GM13977 (cell line): ENCODE data around the gene MAP10.

ENCODE experiments used
- DNase-seq: peaks from one replicate; pipeline ENCODE4 v3.0.0; 2012; ENCODE audit warnings: low spot score
- CTCF ChIP-seq: IDR thresholded peaks from 2 replicates; pipeline ENCODE4 v1.5.1; 2012; ENCODE audit warnings: mild to moderate bottlenecking, control low read depth; ENCODE audit not compliant: insufficient read depth; ENCODE audit errors: extremely low read depth, missing control alignments
- in situ Hi-C: fragments of 300-500 bp; cut with MboI; formaldehyde crosslinking; loops from one replicate; pipeline ENCODE4 v1.12.0; 2022; ENCODE audit warnings: low sequenced_read_pairs, low pct_unique_long_range_greater_than_20kb, mixed read lengths, inconsistent platforms; ENCODE audit not compliant: unreplicated experiment

The MAP10 gene

GRCh38 chr1:232813097-232813496 lies 7.9 kb downstream of the MAP10 start:
- in situ Hi-C loops = no loop called here
- DNase-seq = no peak
- no peak for TF ChIP-seq CTCF

DNA sequence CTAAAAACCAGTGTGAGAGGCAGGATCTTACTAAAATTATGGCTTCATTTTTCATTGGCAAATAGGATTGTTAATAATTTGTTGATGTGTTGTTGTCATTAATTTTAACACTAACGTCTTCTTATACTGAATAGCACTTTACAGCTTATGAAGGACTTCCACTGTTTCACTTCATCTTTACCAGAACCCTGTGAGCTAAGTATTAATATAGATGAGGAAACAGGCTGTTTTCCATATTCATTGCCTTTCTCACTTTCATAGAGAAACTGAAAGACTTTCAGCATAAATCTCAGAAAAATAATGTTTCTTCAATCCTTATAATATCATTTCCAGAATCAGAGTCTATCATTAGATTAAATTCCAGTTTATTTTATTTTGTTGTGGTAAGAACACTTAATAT lies 8.5 kb downstream of the MAP10 start:
- in situ Hi-C loops = no loop called here
- no peak for DNase-seq
- TF ChIP-seq CTCF = no peak

- in situ Hi-C loops = no loop called here
- no peak for DNase-seq
- no peak for TF ChIP-seq CTCF
Observed at GRCh38 chr1:232816324-232816723, 11.1 kb downstream of the MAP10 start.

GRCh38 chr1:232818040-232818439 lies 12.8 kb downstream of the MAP10 start:
- no peak for TF ChIP-seq CTCF
- in situ Hi-C loops = no loop called here
- no peak for DNase-seq

DNA sequence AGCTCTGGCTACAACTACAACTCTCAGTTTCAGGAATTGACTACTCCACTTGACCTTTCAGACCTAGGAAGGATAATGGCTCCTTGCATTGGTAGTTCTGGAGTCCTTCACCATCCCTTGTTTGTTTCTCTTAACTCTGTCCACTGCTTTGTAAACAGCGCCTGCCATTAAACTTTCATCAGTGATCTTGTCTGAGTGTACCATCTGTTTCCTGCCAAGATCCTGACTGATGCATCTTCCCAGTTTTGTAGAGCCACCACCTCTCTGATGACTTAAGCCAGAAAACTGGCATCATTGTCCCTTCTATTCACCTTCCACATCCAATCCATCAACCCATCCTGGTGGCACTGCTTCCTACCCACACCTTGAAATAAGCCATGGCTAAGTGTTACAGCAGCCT lies 15.2 kb downstream of the MAP10 start:
- no peak for TF ChIP-seq CTCF
- no peak for DNase-seq
- in situ Hi-C loops = no loop called here

DNA sequence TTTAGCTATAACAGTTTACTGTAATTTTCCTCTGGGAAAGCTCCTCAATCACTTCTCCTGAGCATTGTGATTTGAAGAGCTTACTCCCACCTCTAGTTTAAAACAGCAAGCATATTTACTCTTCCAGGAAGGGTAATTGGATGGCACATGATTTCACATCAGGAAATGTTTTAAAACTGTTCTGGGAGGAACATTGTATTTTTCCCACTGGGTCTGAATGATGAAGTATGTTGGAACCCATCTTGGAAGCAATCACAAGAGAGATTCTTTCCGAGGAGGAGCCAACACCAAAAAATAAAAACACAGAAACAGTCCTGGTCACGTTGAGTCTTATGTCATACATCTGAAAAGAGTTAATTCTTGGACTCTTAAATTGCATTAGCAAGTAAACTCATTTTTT lies 17.3 kb downstream of the MAP10 start:
- no peak for TF ChIP-seq CTCF
- in situ Hi-C loops = no loop called here
- DNase-seq = no peak

- DNase-seq = no peak
- in situ Hi-C loops = no loop called here
- TF ChIP-seq CTCF = no peak
Observed at GRCh38 chr1:232826318-232826717, 21.1 kb downstream of the MAP10 start.
